ENCODE results near the gene MYL7.

MYL7 gene

GRCh38 chr7:44112231-44112996 lies 28.7 kb downstream of the MYL7 start:
- DNase-seq (ENCODE audit: low read depth in 2 of 2), result no peak

GRCh38 chr7:44111761-44112160 lies 29.4 kb downstream of the MYL7 start:
- DNase-seq (ENCODE audit: low read depth in 2 of 2), result no peak

- no peak for DNase-seq (ENCODE audit: low read depth in 2 of 2)
These were observed 30.2 kb downstream of the MYL7 start for GRCh38 chr7:44110719-44111635.

- DNase-seq (ENCODE audit: low read depth in 2 of 2), result no peak
These were observed 31.1 kb downstream of the MYL7 start for GRCh38 chr7:44109991-44110390.

DNA sequence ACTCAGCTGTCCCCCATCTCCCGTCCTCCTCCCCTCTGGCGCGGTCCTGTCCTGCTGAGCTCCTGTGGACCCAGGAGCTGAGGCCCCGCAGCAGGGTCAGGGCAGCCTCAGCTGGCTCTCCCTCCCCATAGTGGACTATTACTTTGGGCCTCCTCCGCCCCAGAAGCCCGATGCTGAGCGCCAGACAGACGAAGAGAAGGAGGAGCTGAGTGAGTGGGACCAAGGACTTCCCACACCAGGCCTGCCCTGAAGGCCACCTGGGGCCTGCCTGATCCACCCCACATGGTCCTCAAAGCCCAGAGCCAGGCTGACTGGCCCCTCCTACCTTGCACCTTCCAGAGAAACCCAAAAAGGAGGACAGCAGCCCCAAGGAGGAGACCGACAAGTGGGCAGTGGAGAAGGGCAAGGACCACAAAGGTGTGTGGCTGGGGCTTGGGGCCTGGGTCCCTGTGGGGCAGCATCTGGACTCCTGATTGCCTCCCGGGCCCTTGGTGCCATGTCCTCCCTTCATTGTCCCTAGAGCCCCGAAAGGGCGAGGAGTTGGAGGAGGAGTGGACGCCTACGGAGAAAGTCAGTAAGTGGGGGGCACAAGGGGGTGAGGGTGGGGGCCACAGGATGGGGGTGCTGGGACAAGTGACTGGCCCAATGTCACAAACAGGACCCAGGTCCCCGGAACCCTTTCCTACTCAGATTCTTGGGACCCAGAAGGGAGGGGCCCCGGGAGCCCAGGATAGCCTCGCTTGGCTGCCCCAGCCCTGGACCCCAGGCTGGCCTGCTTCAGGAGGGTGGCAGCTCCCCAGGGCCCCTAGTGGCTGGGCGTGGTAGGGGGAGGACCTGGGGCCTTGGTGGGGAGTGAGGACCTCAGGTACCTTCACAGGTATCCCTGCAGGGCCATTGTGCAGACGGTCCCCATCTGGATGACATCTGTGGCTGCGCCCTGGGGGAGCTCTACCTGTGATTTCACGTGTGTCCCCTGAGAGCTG lies 32.1 kb downstream of the MYL7 start:
- DNase-seq (ENCODE audit: low read depth in 2 of 2), result no peak

DNA sequence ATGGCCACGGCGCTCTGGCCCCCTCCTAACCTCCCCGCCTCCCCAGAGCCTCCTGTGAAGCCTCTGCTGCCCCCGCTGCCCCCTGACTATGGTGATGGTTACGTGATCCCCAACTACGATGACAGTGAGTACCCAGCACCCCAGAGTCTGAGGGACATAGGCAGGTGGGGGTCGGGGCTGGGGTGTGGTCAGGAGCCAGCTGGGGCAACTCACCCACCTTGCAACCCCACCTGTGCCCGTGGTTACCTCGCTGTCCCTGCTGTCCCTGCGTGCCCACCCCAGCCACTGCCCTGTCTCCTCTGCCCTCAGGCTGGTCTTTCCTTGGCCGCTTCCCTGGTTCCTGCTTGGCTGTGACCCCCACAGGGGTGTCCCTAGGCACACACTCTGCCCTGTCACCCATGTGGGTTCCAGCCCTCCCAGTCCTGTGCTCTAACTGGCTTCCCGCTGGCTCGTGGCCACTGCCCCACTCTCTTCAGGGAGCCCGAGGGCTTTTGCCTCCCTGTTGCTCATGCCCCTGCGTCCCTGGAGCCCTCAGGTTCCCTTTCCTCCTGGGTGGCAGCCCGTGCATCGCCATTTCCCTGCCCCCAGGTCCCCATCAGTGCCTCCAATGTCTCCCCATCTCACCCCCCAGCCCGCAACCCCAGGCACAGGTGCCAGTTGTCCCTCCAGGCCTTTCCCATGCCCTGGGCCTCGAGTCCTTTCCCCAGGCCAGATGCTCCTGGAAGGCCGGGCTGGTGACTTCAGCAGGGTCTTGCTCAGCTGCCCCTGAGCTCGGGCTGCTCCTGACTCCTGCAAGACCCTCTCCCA lies 33.0 kb downstream of the MYL7 start:
- no peak for DNase-seq (ENCODE audit: low read depth in 2 of 2)

DNA sequence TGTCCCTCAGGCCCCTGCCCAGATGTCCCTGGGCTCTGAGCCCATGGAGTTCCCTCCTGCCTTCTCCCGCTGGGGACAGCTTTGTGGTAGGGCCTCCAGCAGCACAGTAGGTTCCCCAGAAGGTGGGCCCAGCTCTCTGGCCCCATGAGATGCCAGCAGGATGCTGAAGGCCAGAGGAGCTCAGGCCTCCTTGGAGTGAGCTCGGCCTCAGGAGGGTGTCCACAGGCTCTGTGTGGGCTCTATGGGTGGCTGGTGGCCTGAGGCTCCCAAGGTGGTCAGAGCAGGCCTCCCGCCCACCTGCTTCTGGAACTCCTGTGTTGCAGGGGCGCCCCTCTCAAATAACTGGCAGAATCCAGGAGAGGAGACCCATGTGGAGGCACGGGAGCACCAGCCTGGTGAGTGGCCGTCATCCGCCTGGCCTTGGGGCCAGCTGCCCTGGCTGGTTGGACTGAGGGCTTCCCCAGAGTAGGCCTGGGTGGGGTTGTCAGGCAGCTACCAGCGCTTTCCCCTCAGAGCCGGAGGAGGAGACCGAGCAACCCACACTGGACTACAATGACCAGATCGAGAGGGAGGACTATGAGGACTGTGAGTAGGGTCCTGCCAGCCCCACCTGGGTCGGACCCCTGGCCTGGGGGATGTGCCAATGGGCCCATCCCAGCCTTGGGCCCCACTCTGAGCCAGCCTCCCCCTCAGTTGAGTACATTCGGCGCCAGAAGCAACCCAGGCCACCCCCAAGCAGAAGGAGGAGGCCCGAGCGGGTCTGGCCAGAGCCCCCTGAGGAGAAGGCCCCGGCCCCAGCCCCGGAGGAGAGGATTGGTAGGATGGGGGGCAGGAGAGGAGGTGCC lies 33.8 kb downstream of the MYL7 start:
- DNase-seq (ENCODE audit: low read depth in 2 of 2), result no peak

DNA sequence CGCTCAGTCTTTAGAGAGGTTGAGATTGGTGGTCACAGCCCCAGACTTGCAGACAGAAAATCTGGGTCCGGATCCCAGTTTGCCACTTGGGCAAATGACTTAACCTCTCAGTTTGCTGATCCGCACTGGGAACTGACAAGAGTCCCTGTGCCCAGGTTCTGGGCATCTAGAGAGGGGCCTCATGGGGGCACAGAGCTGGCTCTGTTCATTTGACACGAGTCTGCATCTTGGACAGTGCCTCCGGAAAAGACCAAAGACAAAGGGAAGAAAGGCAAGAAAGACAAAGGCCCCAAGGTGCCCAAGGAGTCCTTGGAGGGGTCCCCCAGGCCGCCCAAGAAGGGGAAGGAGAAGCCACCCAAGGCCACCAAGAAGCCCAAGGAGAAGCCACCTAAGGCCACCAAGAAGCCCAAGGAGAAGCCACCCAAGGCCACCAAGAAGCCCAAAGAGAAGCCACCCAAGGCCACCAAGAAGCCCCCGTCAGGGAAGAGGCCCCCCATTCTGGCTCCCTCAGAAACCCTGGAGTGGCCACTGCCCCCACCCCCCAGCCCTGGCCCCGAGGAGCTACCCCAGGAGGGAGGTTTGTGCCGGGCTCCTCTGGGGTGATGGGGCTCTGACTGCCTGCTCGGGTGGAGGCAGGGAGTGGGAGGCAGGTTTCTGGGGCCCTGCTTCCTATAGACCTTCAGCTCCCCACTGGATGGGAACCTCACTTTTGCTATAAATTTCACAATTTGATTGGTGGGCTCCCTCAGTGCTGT lies 34.6 kb downstream of the MYL7 start:
- no peak for DNase-seq (ENCODE audit: low read depth in 2 of 2)

DNA sequence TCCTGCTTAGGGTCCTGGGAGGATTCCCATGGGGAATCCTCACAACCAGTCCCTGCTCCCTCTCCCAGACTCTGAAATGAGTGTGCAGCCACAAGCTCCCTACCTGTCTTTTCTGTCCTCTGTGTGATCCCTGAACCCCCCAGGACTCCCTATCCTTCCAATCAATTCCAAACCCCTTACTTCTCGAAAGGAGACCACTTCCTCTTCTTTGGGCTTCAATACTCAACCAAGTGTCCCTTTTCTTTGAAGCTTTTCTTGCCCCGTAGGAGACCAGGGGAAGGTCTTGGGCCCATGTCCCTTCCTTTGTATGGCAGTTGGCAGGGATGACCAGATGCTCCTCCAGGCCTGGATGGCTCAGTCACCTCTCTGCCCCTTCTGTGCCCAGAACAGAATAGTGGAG lies 35.3 kb downstream of the MYL7 start:
- DNase-seq (ENCODE audit: low read depth in 2 of 2), result no peak

GRCh38 chr7:44104860-44105771 lies 36.0 kb downstream of the MYL7 start:
- peak in 1 of 2 experiments; percentile 46 for DNase-seq (ENCODE audit: low read depth in 2 of 2)

- no peak for DNase-seq (ENCODE audit: low read depth in 2 of 2)
These were observed 36.9 kb downstream of the MYL7 start, which contains the start of gene AEBP1 for GRCh38 chr7:44103923-44104859. Gene AEBP1, plus strand, starts transcription at chr7:44104345. Its CDS starts 321 bp downstream, at chr7:44104666.

DNA sequence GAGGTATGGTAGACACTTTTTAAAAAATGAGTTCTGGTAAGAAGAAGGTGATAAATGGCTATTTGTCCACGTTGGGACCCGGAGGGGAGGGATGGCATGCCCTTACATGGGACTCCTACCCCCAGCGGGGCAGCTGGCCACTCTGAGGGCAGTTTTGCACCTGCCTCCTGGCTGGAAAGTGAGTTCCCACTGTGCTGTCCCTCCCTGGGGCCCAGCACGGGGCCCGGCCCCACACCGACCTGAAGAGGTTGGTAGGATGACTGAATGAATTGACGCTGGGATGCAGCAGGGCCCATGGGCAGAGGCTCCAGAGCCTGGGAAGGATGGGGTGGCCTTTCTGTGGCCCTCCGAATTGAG lies 37.6 kb downstream of the MYL7 start:
- DNase-seq (ENCODE audit: low read depth in 2 of 2), result no peak

DNA sequence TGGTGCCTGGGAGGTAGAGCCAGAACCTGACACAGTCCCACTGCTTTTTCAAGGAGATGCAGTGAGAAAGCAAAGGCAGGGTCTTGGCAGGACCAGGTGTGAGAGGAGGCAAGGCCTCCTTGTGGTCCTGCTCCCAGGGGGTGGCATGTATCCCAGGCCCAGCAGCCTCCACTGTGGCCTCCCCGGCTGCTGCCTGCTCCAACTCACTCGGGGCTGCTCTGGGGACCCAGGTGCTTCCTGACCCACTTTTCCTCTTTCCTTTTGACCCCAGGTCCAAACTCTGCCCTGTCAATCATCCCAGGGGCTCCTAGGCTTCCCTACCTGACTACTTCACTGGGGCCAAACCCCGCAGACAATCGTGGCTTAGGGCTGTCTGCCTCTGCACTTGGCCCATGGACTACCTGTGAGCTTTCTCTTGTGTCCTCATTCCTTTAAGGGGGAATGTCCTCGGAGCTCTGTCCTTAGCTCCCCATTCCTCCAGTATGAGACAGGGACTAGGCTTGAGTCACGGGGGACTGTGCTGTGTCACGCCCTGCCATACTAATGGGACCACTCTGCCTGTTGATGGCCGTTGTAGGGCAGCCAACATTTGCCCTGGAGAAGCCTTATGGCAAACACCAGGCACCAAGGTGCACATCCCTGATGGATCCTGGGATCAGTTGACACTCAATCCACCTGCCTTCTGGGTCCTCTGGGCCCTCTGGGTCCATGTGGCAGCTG lies 38.1 kb downstream of the MYL7 start:
- DNase-seq (ENCODE audit: low read depth in 2 of 2), result no peak

- DNase-seq (ENCODE audit: low read depth in 2 of 2), result no peak
These were observed 38.9 kb downstream of the MYL7 start for GRCh38 chr7:44101966-44102845.

DNA sequence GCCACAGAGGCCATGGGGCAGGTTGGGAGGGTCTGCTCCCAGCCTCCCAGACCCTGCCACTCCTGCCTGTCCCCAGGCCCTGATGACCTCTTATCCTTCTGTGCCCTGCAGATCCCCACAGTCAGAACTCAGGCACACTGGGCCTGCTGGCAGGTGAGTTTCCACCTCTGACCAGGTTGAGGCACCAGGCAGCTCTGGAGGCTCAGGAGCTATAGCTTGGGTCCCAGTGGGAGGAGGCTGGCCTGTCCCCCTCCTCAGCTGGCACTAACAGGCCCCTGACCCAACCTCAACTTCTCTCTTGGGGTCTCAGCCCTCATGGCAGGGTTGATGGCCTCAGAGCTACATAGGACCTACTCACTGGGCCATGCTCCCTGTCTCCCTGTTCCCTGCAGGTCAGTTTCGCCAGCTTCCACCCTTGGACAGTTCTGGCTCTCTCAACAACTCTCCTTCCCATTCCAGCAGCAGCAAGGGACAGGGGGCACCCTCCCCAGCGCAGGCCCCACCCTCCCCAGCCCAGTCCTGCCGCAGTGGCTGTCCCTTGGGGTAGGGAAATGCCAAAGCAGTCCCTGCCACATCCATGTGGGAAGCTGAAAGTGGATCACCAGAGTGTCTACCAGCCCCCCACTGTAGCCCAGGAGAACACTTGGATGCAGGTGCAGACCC lies 39.7 kb downstream of the MYL7 start:
- DNase-seq (ENCODE audit: low read depth in 2 of 2), result no peak

Data from fibroblast of skin of left quadriceps (primary cell).